A549 treated with RU486 at 1 μM for 4 hours (cell line): ENCODE measurements around the gene ANAPC4. TPM values are rescaled to one million over a fixed set of nuclear protein-coding genes. Genes with fewer than 3 reads are reported as not detected.

ENCODE experiments used
- total RNA-seq: library from RNA; stranded (reverse); fragments of 200-300 nt; extraction: Qiagen RNA extraction; gene quantifications from 5 replicates; pipeline ENCODE4 v1.2.3, GENCODE V29; 2022; ENCODE audit warnings: low read depth

Gene ANAPC4, protein sequence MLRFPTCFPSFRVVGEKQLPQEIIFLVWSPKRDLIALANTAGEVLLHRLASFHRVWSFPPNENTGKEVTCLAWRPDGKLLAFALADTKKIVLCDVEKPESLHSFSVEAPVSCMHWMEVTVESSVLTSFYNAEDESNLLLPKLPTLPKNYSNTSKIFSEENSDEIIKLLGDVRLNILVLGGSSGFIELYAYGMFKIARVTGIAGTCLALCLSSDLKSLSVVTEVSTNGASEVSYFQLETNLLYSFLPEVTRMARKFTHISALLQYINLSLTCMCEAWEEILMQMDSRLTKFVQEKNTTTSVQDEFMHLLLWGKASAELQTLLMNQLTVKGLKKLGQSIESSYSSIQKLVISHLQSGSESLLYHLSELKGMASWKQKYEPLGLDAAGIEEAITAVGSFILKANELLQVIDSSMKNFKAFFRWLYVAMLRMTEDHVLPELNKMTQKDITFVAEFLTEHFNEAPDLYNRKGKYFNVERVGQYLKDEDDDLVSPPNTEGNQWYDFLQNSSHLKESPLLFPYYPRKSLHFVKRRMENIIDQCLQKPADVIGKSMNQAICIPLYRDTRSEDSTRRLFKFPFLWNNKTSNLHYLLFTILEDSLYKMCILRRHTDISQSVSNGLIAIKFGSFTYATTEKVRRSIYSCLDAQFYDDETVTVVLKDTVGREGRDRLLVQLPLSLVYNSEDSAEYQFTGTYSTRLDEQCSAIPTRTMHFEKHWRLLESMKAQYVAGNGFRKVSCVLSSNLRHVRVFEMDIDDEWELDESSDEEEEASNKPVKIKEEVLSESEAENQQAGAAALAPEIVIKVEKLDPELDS
- 7.2 to 13.2 TPM (median 12.5 TPM) in 5 replicates for total RNA-seq

GRCh38 chr4:25376754-25377571 lies at the start of gene ANAPC4:
Gene ANAPC4 (plus strand): TSS chr4:25377263. CDS start chr4:25377428, 165 bp downstream.

Other genes starting within 250 kb of the ANAPC4 start
- 2.1 to 3.2 TPM (median 2.5 TPM) in 5 replicates for gene SEPSECS, start 216.8 kb upstream of the ANAPC4 start, total RNA-seq
- 2.3 to 8.6 TPM (median 8.0 TPM) in 5 replicates for gene PI4K2B, start 143.2 kb upstream of the ANAPC4 start, total RNA-seq
- gene ZCCHC4, start 64.5 kb upstream of the ANAPC4 start, total RNA-seq = 3.9 to 5.1 TPM (median 4.5 TPM) in 5 replicates